ENCODE data around the gene SPHKAP. TPM values are rescaled to one million over a fixed set of nuclear protein-coding genes. Genes with fewer than 3 reads are reported as not detected.
"Not testable (repeated sequence)": the region's sequence is repeated elsewhere in the genome, so short reads cannot be mapped to it uniquely, and the experiment has no call there.

SPHKAP gene, protein sequence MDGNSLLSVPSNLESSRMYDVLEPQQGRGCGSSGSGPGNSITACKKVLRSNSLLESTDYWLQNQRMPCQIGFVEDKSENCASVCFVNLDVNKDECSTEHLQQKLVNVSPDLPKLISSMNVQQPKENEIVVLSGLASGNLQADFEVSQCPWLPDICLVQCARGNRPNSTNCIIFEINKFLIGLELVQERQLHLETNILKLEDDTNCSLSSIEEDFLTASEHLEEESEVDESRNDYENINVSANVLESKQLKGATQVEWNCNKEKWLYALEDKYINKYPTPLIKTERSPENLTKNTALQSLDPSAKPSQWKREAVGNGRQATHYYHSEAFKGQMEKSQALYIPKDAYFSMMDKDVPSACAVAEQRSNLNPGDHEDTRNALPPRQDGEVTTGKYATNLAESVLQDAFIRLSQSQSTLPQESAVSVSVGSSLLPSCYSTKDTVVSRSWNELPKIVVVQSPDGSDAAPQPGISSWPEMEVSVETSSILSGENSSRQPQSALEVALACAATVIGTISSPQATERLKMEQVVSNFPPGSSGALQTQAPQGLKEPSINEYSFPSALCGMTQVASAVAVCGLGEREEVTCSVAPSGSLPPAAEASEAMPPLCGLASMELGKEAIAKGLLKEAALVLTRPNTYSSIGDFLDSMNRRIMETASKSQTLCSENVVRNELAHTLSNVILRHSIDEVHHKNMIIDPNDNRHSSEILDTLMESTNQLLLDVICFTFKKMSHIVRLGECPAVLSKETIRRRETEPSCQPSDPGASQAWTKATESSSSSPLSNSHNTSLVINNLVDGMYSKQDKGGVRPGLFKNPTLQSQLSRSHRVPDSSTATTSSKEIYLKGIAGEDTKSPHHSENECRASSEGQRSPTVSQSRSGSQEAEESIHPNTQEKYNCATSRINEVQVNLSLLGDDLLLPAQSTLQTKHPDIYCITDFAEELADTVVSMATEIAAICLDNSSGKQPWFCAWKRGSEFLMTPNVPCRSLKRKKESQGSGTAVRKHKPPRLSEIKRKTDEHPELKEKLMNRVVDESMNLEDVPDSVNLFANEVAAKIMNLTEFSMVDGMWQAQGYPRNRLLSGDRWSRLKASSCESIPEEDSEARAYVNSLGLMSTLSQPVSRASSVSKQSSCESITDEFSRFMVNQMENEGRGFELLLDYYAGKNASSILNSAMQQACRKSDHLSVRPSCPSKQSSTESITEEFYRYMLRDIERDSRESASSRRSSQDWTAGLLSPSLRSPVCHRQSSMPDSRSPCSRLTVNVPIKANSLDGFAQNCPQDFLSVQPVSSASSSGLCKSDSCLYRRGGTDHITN (N-terminal part only)
- total RNA-seq: under 1 TPM; 0.33 to 0.83 (median 0.56) TPM
- under 1 TPM in 1 of 3 donors, not detected in 2; 0.15 TPM for polyA plus RNA-seq

DNA sequence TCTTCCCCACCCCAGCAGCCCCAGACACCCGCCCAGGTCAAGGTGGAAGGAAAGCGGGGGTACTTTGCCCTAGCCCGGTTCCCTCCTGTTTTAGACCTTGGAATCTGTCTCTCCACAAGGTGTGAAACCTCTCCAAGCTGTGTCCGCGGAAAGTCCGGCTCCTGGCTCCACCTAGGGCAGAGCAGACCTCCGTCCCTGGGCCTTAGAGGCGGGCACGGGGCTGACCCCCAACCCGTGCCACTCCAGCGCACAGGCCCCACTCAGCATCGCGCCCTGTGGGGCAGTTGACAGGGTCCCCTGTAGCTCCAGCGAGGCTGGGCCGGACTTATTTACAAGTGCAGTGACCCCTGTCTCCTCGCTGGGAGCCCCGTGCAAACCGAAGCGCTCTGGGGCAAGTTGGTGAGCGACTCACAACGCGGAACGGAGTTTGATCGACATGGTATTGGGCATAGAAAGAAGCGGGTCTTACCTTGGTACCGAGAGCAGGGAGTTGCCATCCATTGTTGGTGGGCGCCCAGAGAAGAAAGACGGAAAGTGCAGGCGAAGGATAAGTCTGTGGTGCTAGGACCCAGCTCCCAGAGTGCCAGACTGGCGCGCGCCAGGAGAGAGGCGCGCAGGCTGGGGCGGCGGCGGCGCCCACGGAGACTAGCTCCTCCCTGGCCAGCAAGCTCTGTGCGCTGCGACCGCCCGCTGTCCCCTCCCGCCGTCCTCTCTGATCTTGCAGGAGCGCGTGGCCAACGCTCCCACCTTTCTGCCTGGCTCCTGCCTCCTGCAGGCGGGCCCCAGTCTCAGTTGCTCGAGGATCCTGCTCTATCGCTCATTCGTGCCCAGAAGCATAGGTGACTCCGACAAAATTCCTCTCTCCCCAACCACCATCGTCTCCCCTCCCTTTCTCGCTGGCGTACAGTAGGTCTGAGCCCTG lies at the start of gene SPHKAP:
Gene SPHKAP, minus strand, starts transcription at position 590 of the 922 bp plus-strand sequence. Its CDS starts 89 bp downstream, at position 501.
- no peak for DNase-seq
- Histone ChIP-seq H3K27me3 (peaks cover 0 to 29% (median 11%) of the 10 kb centered on the region in 3 donors), H3K27ac (no peak within 1 kb of the TSS), H3K4me1 (no peaks in the 10 kb centered on the region), H3K9me3 (peaks cover 0 to 3% (median 0%) of the 10 kb centered on the region in 4 donors), H3K36me3 (no peaks in the 10 kb centered on the region), H3K4me3 (no peak within 1 kb of the TSS)
- intact Hi-C loops (cut with DNase I): no loop called here
- TF ChIP-seq, protein P1, sequence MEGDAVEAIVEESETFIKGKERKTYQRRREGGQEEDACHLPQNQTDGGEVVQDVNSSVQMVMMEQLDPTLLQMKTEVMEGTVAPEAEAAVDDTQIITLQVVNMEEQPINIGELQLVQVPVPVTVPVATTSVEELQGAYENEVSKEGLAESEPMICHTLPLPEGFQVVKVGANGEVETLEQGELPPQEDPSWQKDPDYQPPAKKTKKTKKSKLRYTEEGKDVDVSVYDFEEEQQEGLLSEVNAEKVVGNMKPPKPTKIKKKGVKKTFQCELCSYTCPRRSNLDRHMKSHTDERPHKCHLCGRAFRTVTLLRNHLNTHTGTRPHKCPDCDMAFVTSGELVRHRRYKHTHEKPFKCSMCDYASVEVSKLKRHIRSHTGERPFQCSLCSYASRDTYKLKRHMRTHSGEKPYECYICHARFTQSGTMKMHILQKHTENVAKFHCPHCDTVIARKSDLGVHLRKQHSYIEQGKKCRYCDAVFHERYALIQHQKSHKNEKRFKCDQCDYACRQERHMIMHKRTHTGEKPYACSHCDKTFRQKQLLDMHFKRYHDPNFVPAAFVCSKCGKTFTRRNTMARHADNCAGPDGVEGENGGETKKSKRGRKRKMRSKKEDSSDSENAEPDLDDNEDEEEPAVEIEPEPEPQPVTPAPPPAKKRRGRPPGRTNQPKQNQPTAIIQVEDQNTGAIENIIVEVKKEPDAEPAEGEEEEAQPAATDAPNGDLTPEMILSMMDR (IDR thresholded peaks at IDR 0.05): no peak
- TF ChIP-seq POLR2A (IDR thresholded peaks at IDR 0.05): no peak
- TF ChIP-seq POLR2AphosphoS5 (IDR thresholded peaks at IDR 0.05): no peak
- TF ChIP-seq EP300 (IDR thresholded peaks at IDR 0.05): no peak
- whole genome bisulfite sequencing, 2 donors: 7 to 17% methylated on average over 56 of the region's 56 CpGs

DNA sequence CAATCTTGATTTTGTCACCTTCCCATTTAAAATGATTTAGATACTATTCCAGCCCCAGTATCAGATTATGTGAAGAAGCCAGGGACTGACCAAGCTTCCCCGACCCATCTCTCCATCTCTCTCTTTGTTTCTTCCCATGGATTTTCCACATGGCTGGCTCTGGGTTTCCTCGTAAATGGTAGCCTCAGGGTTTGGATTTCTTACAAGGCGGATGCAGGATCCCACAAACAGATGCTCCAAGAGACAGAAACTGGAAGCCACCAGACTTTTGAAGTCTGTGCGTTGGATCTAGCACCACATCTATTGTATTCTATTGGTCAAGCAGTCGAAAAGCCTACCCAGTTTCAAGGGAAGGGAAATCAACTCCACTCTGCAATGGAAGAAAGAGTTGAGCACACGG lies 46.0 kb upstream of the SPHKAP start:
- Histone ChIP-seq H3K4me3 (no peak overlapping the region), H3K27me3 (no peaks in the 10 kb centered on the region), H3K4me1 (no peaks in the 10 kb centered on the region), H3K36me3 (no peaks in the 10 kb centered on the region), H3K9me3 (peaks cover 0 to 1% (median 0%) of the 10 kb centered on the region in 4 donors), H3K27ac (no peak overlapping the region)
- DNase-seq: no peak
- TF ChIP-seq EP300 (IDR thresholded peaks at IDR 0.05): no peak
- TF ChIP-seq, protein P1 (IDR thresholded peaks at IDR 0.05): no peak
- TF ChIP-seq POLR2AphosphoS5 (IDR thresholded peaks at IDR 0.05): no peak
- no peak for TF ChIP-seq POLR2A (IDR thresholded peaks at IDR 0.05)
- 87% methylated on average over 6 of the region's 6 CpGs for WGBS, 2 donors
- intact Hi-C loops (cut with DNase I): no loop called here

DNA sequence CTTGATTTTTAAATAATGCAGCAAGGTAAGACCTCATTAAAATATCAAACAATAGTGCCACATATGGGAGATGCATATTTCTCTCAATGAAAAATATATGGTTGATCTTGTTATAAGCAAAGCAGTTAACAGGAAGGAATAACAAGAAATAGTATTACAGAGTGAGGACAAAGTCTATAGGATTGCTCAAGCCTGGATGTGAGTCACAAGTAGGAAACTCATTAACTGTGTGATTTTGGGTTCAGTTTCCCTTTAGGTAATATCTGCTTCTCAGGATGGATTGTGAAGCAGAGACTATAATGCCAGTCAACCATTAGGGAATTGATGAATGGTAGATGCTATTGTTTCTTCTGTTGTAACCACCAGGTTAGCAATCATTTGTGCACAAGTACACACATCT lies 42.9 kb upstream of the SPHKAP start:
- DNase-seq: no peak
- Histone ChIP-seq H3K27ac (no peak overlapping the region), H3K27me3 (no peaks in the 10 kb centered on the region), H3K4me3 (no peak overlapping the region), H3K4me1 (no peaks in the 10 kb centered on the region), H3K36me3 (no peaks in the 10 kb centered on the region), H3K9me3 (peaks cover 0 to 1% (median 0%) of the 10 kb centered on the region in 4 donors)
- intact Hi-C loops (cut with DNase I): no loop called here
- TF ChIP-seq POLR2A (IDR thresholded peaks at IDR 0.05) (no peak), EP300 (IDR thresholded peaks at IDR 0.05) (no peak), POLR2AphosphoS5 (IDR thresholded peaks at IDR 0.05) (no peak)
- TF ChIP-seq, protein P1 (IDR thresholded peaks at IDR 0.05): no peak

DNA sequence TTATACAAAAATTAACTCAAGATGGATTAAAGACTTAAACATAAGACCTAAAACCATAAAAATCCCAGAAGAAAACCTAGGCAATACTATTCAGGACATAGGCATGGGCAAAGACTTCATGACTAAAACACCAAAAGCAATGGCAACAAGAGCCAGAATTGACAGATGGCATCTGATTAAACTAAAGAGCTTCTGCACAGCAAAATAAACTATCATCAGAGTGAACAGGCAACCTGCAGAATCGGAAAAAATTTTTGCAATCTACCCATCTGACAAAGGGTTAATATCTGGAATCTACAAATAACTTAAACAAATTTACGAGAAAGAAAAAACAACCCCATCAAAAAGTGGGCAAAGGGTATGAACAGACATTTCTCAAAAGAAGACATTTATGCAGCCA lies 37.1 kb upstream of the SPHKAP start:
- intact Hi-C loops (cut with DNase I): not testable (repeated sequence)
- 74 to 82% methylated on average over 2 of the region's 2 CpGs for WGBS, 2 donors

More for the DNA sequence above, 37.1 kb upstream of the SPHKAP start:
- not testable (repeated sequence) for H3K4me3 ChIP-seq, H3K27me3 ChIP-seq, DNase-seq, H3K4me1 ChIP-seq, H3K9me3 ChIP-seq, H3K27ac ChIP-seq, H3K36me3 ChIP-seq
